Colon (tissue), 2 donors: ENCODE results near the gene GLOD4.
"Not testable (repeated sequence)": the region's sequence is repeated elsewhere in the genome, so short reads cannot be mapped to it uniquely, and the experiment has no call there.

Experiments
- FAIRE-seq: peaks from 2 replicates; lab custom pipeline; 2012; peaks lifted over from hg19 to GRCh38; lab: Jason Lieb, UNC
- donor health status: control.
- donor health status: control.

Gene GLOD4

GRCh38 chr17:781805-782731, at the start of gene GLOD4, which contains the start of gene MRM3:
TSS of gene GLOD4 (minus strand) at chr17:782280. CDS start at chr17:782255, 25 bp downstream.
TSS of gene MRM3 (plus strand) at chr17:782353. CDS start at chr17:782379, 26 bp downstream.
- FAIRE-seq = no peak

GRCh38 chr17:830950-831349, 48.9 kb upstream of the GLOD4 start:
- FAIRE-seq = no peak

- FAIRE-seq = no peak
Measured at GRCh38 chr17:830381-830780, 48.3 kb upstream of the GLOD4 start.

GRCh38 chr17:829614-830013, 47.5 kb upstream of the GLOD4 start:
- FAIRE-seq = not testable (repeated sequence)

GRCh38 chr17:828761-829160, 46.7 kb upstream of the GLOD4 start:
- FAIRE-seq = no peak

- FAIRE-seq = no peak
Measured at GRCh38 chr17:826778-827177, 44.7 kb upstream of the GLOD4 start.

GRCh38 chr17:825216-825615, 43.1 kb upstream of the GLOD4 start:
- FAIRE-seq = no peak

- FAIRE-seq = no peak
Measured at GRCh38 chr17:824378-824777, 42.3 kb upstream of the GLOD4 start.

GRCh38 chr17:823501-823902, 41.4 kb upstream of the GLOD4 start:
- FAIRE-seq = no peak

GRCh38 chr17:819251-819650, 37.2 kb upstream of the GLOD4 start:
- FAIRE-seq = no peak

- no peak for FAIRE-seq
Measured at GRCh38 chr17:814371-814770, 32.3 kb upstream of the GLOD4 start.

GRCh38 chr17:812638-813204, 30.6 kb upstream of the GLOD4 start:
- no peak for FAIRE-seq

- FAIRE-seq = no peak
Measured at GRCh38 chr17:811051-811784, 29.1 kb upstream of the GLOD4 start.

- FAIRE-seq = no peak
Measured at GRCh38 chr17:807523-808294, 25.6 kb upstream of the GLOD4 start.

- no peak for FAIRE-seq
Measured at GRCh38 chr17:806781-807522, 24.9 kb upstream of the GLOD4 start.

- FAIRE-seq = no peak
Measured at GRCh38 chr17:806346-806745, 24.3 kb upstream of the GLOD4 start.

- not testable (repeated sequence) for FAIRE-seq
Measured at GRCh38 chr17:805886-806285, 23.8 kb upstream of the GLOD4 start.

- no peak for FAIRE-seq
Measured at GRCh38 chr17:804541-805435, 22.7 kb upstream of the GLOD4 start.

GRCh38 chr17:802901-803881, 21.1 kb upstream of the GLOD4 start:
- FAIRE-seq = no peak
